ENCODE data around the gene WDFY4.

DNA sequence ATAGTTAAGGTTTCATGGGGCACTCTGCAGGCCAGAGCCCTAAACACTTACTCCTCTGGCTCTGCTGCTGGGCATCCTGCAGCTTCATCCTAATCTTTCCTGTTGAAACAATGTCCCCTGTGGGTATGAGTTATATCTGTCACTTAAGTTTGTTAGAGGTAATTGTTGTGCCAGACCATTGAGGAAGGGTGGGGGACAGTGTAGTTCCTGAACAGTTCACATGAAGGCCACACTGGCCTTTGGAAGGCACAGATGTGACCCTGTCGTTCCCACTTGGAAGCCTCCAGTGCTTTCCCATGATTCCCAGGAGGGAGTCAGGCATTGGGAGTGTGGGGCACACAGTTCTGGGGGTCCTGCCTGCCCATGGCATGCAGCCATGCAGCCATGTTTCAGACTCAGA, 65.3 kb downstream of the WDFY4 start:
- TF ChIP-seq, protein P1, sequence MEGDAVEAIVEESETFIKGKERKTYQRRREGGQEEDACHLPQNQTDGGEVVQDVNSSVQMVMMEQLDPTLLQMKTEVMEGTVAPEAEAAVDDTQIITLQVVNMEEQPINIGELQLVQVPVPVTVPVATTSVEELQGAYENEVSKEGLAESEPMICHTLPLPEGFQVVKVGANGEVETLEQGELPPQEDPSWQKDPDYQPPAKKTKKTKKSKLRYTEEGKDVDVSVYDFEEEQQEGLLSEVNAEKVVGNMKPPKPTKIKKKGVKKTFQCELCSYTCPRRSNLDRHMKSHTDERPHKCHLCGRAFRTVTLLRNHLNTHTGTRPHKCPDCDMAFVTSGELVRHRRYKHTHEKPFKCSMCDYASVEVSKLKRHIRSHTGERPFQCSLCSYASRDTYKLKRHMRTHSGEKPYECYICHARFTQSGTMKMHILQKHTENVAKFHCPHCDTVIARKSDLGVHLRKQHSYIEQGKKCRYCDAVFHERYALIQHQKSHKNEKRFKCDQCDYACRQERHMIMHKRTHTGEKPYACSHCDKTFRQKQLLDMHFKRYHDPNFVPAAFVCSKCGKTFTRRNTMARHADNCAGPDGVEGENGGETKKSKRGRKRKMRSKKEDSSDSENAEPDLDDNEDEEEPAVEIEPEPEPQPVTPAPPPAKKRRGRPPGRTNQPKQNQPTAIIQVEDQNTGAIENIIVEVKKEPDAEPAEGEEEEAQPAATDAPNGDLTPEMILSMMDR (conservative IDR thresholded peaks at IDR 0.05 in 1 of 2, IDR thresholded peaks at IDR 0.05 in 1 of 2; ENCODE audit: low read depth in 1 of 2, low read length in 2 of 2) = no peak
- TF ChIP-seq EZH2 (IDR thresholded peaks at IDR 0.05; ENCODE audit: low read length, missing control alignments) = no peak
